Stimulated activated naive CD8-positive, alpha-beta T cell treated with anti-CD3 and anti-CD28 coated beads, Interleukin-15, Interleukin-2, amounts not matched to agents 100 U/mL and 50 U/mL, for 24 hours (primary cell): ENCODE results near the gene FNBP1.
A peak's percentile ranks its signal among the peaks of the same experiment; 100 is the strongest.

Experiments used
- ATAC-seq: fragments of 150-1000 bp; cut with Tn5 transposase; one replicate; pipeline ENCODE4 v1.10.0; 2021
- DNase-seq: peaks from one replicate; pipeline ENCODE4 v3.0.0; 2021

Gene FNBP1

GRCh38 chr9:130042885-130043653 lies at the start of gene FNBP1:
FNBP1 (minus strand) TSS chr9:130043189; CDS start chr9:130042975, 214 bp downstream.
- ATAC-seq = peak; percentile 72
- peak; percentile 84 for DNase-seq

GRCh38 chr9:130090915-130091314 lies 47.9 kb upstream of the FNBP1 start:
- ATAC-seq (no peak), DNase-seq (no peak)

- ATAC-seq = no peak
Observed at GRCh38 chr9:130089141-130089540, 46.2 kb upstream of the FNBP1 start.

GRCh38 chr9:130088051-130088450 lies 45.1 kb upstream of the FNBP1 start:
- DNase-seq (no peak), ATAC-seq (no peak)

More at GRCh38 chr9:130089141-130089540, 46.2 kb upstream of the FNBP1 start:
- DNase-seq = no peak

- ATAC-seq (no peak), DNase-seq (no peak)
Observed at GRCh38 chr9:130084337-130084736, 41.3 kb upstream of the FNBP1 start.

- ATAC-seq = no peak
Observed at GRCh38 chr9:130078547-130078946, 35.6 kb upstream of the FNBP1 start.

GRCh38 chr9:130073373-130073772 lies 30.4 kb upstream of the FNBP1 start:
- no peak for ATAC-seq
- no peak for DNase-seq

More at GRCh38 chr9:130078547-130078946, 35.6 kb upstream of the FNBP1 start:
- no peak for DNase-seq

- DNase-seq (peak; percentile 33), ATAC-seq (peak; percentile 83)
Observed at GRCh38 chr9:130072515-130073235, 29.7 kb upstream of the FNBP1 start.

GRCh38 chr9:130069048-130069447 lies 26.1 kb upstream of the FNBP1 start:
- ATAC-seq = no peak
- DNase-seq = no peak

- ATAC-seq = no peak
- DNase-seq = no peak
Observed at GRCh38 chr9:130064621-130065020, 21.6 kb upstream of the FNBP1 start.

- no peak for DNase-seq
Observed at GRCh38 chr9:130062750-130063149, 19.8 kb upstream of the FNBP1 start.

GRCh38 chr9:130060296-130060695 lies 17.3 kb upstream of the FNBP1 start:
- DNase-seq (no peak), ATAC-seq (no peak)

More at GRCh38 chr9:130062750-130063149, 19.8 kb upstream of the FNBP1 start:
- ATAC-seq = no peak

- ATAC-seq (no peak), DNase-seq (no peak)
Observed at GRCh38 chr9:130058887-130059286, 15.9 kb upstream of the FNBP1 start.

GRCh38 chr9:130058154-130058553 lies 15.2 kb upstream of the FNBP1 start:
- no peak for DNase-seq
- no peak for ATAC-seq

- no peak for DNase-seq
- ATAC-seq = no peak
Observed at GRCh38 chr9:130054820-130055219, 11.8 kb upstream of the FNBP1 start.

- no peak for DNase-seq
Observed at GRCh38 chr9:130054325-130054786, 11.4 kb upstream of the FNBP1 start.

GRCh38 chr9:130053504-130054324 lies 10.7 kb upstream of the FNBP1 start, which contains the start of gene GPR107:
GPR107 (plus strand) TSS chr9:130053906; CDS start chr9:130053933, 27 bp downstream.
- ATAC-seq = peak; percentile 94
- DNase-seq = peak; percentile 89

More at GRCh38 chr9:130054325-130054786, 11.4 kb upstream of the FNBP1 start:
- no peak for ATAC-seq

- DNase-seq (no peak), ATAC-seq (no peak)
Observed at GRCh38 chr9:130053109-130053503, 10.1 kb upstream of the FNBP1 start.

- ATAC-seq (no peak), DNase-seq (no peak)
Observed at GRCh38 chr9:130051855-130052254, 8.9 kb upstream of the FNBP1 start.

- DNase-seq (no peak), ATAC-seq (no peak)
Observed at GRCh38 chr9:130050462-130050861, 7.5 kb upstream of the FNBP1 start.

GRCh38 chr9:130049431-130050210 lies 6.6 kb upstream of the FNBP1 start:
- DNase-seq (no peak), ATAC-seq (no peak)
